K562 (cell line): Measurements from ENCODE around the gene CTDNEP1. TPM values are rescaled to one million over a fixed set of nuclear protein-coding genes. Genes with fewer than 3 reads are reported as not detected.

Source experiments
- JUN ChIP-seq, 2 experiments: sonication (generic) in 1 of 2; formaldehyde crosslinking in 1 of 2; IDR thresholded peaks; 2 replicates each; pipeline versions ENCODE4 v1.6.1 to v1.8.0; 2012 to 2022; ENCODE audit warnings: borderline replicate concordance in 2 of 2, mild to moderate bottlenecking in 2 of 2, improper control_type of control experiment in 1 of 2, low read depth in 1 of 2, low read length in 1 of 2, missing genetic modification reagents in 1 of 2
- PURB ChIP-seq: sonication (generic); formaldehyde crosslinking; IDR thresholded peaks from 2 replicates; pipeline ENCODE4 v1.9.0; 2021; ENCODE audit warnings: low read depth, mild to moderate bottlenecking, missing genetic modification reagents
- REST ChIP-seq, 2 experiments: fragments of 450-650 bp; formaldehyde crosslinking in 1 of 2; IDR thresholded peaks; 2 replicates each; pipeline versions ENCODE4 v1.4.0 to v1.6.1; 2014 to 2020; ENCODE audit warnings: mild to moderate bottlenecking in 2 of 2, borderline replicate concordance in 1 of 2, low read depth in 1 of 2
- RHOXF2B ChIP-seq: fragments of 250-450 bp; sonication (Bioruptor Pico); conservative IDR thresholded peaks from 2 replicates; pipeline ENCODE4 v1.5.1; 2021
- polyA plus RNA-seq, 8 experiments: library from polyadenylated mRNA; depleted of rRNA in 4 of 8; stranded (reverse) in 5 of 8; unstranded in 3 of 8; fragments of >200 nt; fragmentation: Nextera tagmentation in 2 of 8; fragmentation: Illumina TruSeq in 1 of 8; extraction: Ambion mirVana in 2 of 8; extraction: Trizol in 1 of 8; gene quantifications; 2 replicates each; pipeline versions ENCODE4 v1.2.1 to v1.2.3, GENCODE V29; 2011 to 2014; ENCODE audit warnings: inconsistent platforms in 1 of 8, missing spikeins in 1 of 8
- total RNA-seq, 7 experiments: library from RNA; depleted of rRNA in 6 of 7; stranded (reverse); fragments of >200 nt in 6 of 7; fragmentation: Illumina TruSeq in 2 of 7; extraction: Trizol in 2 of 7; gene quantifications; 2 replicates each; pipeline versions ENCODE4 v1.2.1 to v1.2.3, GENCODE V29; 2011 to 2021; ENCODE audit warnings: low replicate concordance in 1 of 7
- TF ChIP-seq, protein P1 (sequence below): fragments of 450-650 bp; IDR thresholded peaks from 2 replicates; pipeline ENCODE4 v1.6.1; 2017; ENCODE audit warnings: antibody characterized with exemption, mild to moderate bottlenecking
- TF ChIP-seq, protein P2 (sequence below): sonication (generic); formaldehyde crosslinking; IDR thresholded peaks from 2 replicates; pipeline ENCODE4 v1.8.0; 2022; ENCODE audit warnings: mild to moderate bottlenecking, missing genetic modification reagents, borderline replicate concordance
- TF ChIP-seq, protein P3 (sequence below): fragments of 450-650 bp; IDR thresholded peaks from 2 replicates; pipeline ENCODE4 v1.6.1; 2016; ENCODE audit warnings: borderline replicate concordance

The CTDNEP1 gene
- total and polyA plus RNA-seq, 9 of the 15 experiments (the other 6 are each of a cell fraction or from before 2014, with no cell fraction given): 10.7 to 150 (median 28.5) TPM

DNA sequence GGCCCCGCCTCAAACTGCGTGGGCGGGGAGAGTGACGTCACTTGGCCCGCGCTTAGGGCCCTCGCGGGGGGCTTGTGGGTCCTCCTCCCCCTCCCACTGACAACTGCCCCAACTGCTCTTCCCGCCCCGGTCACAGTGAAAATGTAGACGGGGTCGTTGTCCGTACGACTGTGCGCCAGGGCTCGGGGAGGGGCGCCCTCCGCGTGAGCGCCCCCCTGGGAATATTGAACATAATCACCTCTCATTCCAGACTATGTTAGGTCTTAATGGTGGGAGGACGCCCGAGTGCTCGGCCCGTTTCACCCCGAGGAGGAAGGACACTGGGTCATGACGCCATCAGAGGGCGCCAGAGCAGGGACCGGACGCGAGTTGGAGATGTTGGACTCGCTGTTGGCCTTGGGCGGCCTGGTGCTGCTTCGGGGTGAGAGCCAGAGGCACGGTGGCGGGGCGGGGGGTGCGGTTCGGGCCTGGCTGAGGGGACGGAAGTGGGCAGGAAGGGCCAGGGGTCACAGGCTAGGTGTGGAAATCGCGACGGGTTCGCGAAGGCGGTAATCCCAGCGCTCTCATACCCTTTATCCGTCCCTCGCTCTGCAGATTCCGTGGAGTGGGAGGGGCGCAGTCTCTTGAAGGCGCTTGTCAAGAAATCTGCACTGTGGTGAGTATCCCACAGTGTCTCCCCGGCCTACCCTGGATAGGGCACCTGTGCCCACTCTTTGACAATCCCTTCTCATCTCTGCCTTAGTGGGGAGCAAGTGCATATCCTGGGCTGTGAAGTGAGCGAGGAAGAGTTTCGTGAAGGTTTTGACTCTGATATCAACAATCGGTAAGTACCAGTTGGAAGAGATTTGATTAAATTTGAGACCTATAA is 876 bp upstream of the CTDNEP1 start, which contains the start of gene ELP5 (continued):
- TF ChIP-seq REST (IDR thresholded peaks at IDR 0.05; ENCODE audit: borderline replicate concordance): no peak; the same call in 1 of the 2 replicates
- no peak for TF ChIP-seq REST (CRISPR knock-in tag; IDR thresholded peaks at IDR 0.05; ENCODE audit: low read depth)
- TF ChIP-seq, protein P1, sequence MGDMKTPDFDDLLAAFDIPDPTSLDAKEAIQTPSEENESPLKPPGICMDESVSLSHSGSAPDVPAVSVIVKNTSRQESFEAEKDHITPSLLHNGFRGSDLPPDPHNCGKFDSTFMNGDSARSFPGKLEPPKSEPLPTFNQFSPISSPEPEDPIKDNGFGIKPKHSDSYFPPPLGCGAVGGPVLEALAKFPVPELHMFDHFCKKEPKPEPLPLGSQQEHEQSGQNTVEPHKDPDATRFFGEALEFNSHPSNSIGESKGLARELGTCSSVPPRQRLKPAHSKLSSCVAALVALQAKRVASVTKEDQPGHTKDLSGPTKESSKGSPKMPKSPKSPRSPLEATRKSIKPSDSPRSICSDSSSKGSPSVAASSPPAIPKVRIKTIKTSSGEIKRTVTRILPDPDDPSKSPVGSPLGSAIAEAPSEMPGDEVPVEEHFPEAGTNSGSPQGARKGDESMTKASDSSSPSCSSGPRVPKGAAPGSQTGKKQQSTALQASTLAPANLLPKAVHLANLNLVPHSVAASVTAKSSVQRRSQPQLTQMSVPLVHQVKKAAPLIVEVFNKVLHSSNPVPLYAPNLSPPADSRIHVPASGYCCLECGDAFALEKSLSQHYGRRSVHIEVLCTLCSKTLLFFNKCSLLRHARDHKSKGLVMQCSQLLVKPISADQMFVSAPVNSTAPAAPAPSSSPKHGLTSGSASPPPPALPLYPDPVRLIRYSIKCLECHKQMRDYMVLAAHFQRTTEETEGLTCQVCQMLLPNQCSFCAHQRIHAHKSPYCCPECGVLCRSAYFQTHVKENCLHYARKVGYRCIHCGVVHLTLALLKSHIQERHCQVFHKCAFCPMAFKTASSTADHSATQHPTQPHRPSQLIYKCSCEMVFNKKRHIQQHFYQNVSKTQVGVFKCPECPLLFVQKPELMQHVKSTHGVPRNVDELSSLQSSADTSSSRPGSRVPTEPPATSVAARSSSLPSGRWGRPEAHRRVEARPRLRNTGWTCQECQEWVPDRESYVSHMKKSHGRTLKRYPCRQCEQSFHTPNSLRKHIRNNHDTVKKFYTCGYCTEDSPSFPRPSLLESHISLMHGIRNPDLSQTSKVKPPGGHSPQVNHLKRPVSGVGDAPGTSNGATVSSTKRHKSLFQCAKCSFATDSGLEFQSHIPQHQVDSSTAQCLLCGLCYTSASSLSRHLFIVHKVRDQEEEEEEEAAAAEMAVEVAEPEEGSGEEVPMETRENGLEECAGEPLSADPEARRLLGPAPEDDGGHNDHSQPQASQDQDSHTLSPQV: no peak
- TF ChIP-seq RHOXF2B (CRISPR knock-in tag): no peak
- TF ChIP-seq JUN (IDR thresholded peaks at IDR 0.05; ENCODE audit: borderline replicate concordance, low read depth, low read length): peak; percentile 70
- no peak for TF ChIP-seq JUN (CRISPR knock-in tag; IDR thresholded peaks at IDR 0.05; ENCODE audit: borderline replicate concordance)
- TF ChIP-seq, protein P2, sequence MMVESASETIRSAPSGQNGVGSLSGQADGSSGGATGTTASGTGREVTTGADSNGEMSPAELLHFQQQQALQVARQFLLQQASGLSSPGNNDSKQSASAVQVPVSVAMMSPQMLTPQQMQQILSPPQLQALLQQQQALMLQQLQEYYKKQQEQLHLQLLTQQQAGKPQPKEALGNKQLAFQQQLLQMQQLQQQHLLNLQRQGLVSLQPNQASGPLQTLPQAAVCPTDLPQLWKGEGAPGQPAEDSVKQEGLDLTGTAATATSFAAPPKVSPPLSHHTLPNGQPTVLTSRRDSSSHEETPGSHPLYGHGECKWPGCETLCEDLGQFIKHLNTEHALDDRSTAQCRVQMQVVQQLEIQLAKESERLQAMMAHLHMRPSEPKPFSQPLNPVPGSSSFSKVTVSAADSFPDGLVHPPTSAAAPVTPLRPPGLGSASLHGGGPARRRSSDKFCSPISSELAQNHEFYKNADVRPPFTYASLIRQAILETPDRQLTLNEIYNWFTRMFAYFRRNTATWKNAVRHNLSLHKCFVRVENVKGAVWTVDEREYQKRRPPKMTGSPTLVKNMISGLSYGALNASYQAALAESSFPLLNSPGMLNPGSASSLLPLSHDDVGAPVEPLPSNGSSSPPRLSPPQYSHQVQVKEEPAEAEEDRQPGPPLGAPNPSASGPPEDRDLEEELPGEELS (CRISPR knock-in tag): no peak
- TF ChIP-seq, protein P3, sequence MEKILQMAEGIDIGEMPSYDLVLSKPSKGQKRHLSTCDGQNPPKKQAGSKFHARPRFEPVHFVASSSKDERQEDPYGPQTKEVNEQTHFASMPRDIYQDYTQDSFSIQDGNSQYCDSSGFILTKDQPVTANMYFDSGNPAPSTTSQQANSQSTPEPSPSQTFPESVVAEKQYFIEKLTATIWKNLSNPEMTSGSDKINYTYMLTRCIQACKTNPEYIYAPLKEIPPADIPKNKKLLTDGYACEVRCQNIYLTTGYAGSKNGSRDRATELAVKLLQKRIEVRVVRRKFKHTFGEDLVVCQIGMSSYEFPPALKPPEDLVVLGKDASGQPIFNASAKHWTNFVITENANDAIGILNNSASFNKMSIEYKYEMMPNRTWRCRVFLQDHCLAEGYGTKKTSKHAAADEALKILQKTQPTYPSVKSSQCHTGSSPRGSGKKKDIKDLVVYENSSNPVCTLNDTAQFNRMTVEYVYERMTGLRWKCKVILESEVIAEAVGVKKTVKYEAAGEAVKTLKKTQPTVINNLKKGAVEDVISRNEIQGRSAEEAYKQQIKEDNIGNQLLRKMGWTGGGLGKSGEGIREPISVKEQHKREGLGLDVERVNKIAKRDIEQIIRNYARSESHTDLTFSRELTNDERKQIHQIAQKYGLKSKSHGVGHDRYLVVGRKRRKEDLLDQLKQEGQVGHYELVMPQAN: peak; percentile 88
- no peak for TF ChIP-seq PURB (CRISPR knock-in tag)
